Measurements from ENCODE around the gene LAD1. TPM values are rescaled to one million over a fixed set of nuclear protein-coding genes. Genes with fewer than 3 reads are reported as not detected.
A peak's percentile ranks its signal among the peaks of the same experiment; 100 is the strongest.

The LAD1 gene
- 10 to 100 TPM; 20.1 to 37.6 TPM for total RNA-seq
- 10 to 100 TPM; 11.5 to 12.6 (median 11.8) TPM for polyA plus RNA-seq (ENCODE audit: insufficient read length in 6 of 6)
- long read RNA-seq, donor 1, partial matches to known transcripts = 0 of 3 reads
- long read RNA-seq, donor 1, other reads (novel, unspliced or antisense) = 0 of 3 reads
- long read RNA-seq, donor 2, partial matches to known transcripts = 7 of 9 reads
- long read RNA-seq, donor 2, other reads (novel, unspliced or antisense) = 0 of 9 reads
- long read RNA-seq, donor 3, partial matches to known transcripts = 6 of 7 reads
- long read RNA-seq, donor 3, other reads (novel, unspliced or antisense) = 0 of 7 reads
- long read RNA-seq, donor 4, partial matches to known transcripts = 3 of 4 reads
- long read RNA-seq, donor 4, other reads (novel, unspliced or antisense) = 0 of 4 reads
- long read RNA-seq, donor 5, partial matches to known transcripts = 0 of 2 reads
- long read RNA-seq, donor 5, other reads (novel, unspliced or antisense) = 0 of 2 reads
- long read RNA-seq, donor 6, partial matches to known transcripts = 0 of 2 reads
- long read RNA-seq, donor 6, other reads (novel, unspliced or antisense) = 0 of 2 reads
- long read RNA-seq, donor 7, partial matches to known transcripts = 0 of 1 reads
- long read RNA-seq, donor 7, other reads (novel, unspliced or antisense) = 0 of 1 reads
- long read RNA-seq, donor 8, partial matches to known transcripts = 0 of 1 reads
- long read RNA-seq, donor 8, other reads (novel, unspliced or antisense) = 0 of 1 reads
- long read RNA-seq, donor 9 = 0 reads
- long read RNA-seq, donor 10, transcript LAD1-202 (10 exons, 2,906 nt) = major isoform, 14 of 22 reads
- long read RNA-seq, donor 10, partial matches to known transcripts = 7 of 22 reads
- long read RNA-seq, donor 10, other reads (novel, unspliced or antisense) = 1 of 22 reads
- long read RNA-seq, donor 11 = 0 reads
- long read RNA-seq, donor 12, partial matches to known transcripts = 0 of 2 reads
- long read RNA-seq, donor 12, other reads (novel, unspliced or antisense) = 0 of 2 reads

DNA sequence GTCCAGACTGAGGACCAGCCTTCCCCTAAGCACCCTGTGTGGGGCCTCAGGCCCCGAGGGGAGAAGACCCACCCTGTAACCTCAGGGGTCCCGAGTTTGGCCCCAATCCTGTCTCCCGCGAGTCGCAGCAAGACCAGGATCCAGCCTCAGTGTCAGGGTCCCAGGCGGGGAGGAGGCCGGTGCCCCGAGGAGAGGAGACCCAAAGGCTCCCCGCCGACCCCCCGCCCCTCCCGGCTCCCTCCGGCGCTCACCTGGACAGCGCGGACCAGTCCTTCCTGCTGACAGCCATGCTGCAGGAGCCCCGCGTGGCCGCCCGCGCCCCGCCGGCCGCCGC, at the start of gene LAD1:
Gene LAD1 (minus strand): TSS at position 307 of the 334 bp plus-strand sequence. CDS start 18 bp downstream, at position 289.
- no peaks in the 10 kb centered on the region for H3K9me3 ChIP-seq
- peak within 1 kb of the TSS; percentile 17 to 42 for H3K4me3 ChIP-seq
- peaks cover 17 to 44% of the 10 kb centered on the region in 2 donors for H3K27me3 ChIP-seq
- intact Hi-C loops (cut with DNase I) = no loop called here
- ATAC-seq (no peak), DNase-seq (no peak)
- H3K4me1 ChIP-seq = peaks cover 0 to 7% of the 10 kb centered on the region in 2 donors
- H3K36me3 ChIP-seq = no peaks in the 10 kb centered on the region
- TF ChIP-seq, protein P1, sequence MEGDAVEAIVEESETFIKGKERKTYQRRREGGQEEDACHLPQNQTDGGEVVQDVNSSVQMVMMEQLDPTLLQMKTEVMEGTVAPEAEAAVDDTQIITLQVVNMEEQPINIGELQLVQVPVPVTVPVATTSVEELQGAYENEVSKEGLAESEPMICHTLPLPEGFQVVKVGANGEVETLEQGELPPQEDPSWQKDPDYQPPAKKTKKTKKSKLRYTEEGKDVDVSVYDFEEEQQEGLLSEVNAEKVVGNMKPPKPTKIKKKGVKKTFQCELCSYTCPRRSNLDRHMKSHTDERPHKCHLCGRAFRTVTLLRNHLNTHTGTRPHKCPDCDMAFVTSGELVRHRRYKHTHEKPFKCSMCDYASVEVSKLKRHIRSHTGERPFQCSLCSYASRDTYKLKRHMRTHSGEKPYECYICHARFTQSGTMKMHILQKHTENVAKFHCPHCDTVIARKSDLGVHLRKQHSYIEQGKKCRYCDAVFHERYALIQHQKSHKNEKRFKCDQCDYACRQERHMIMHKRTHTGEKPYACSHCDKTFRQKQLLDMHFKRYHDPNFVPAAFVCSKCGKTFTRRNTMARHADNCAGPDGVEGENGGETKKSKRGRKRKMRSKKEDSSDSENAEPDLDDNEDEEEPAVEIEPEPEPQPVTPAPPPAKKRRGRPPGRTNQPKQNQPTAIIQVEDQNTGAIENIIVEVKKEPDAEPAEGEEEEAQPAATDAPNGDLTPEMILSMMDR (IDR thresholded peaks at IDR 0.05) = no peak
- H3K27ac ChIP-seq = peak within 1 kb of the TSS; percentile 26 to 65

- peak overlapping the region; percentile 33 to 59 for H3K27ac ChIP-seq
- peaks cover 20 to 35% of the 10 kb centered on the region in 2 donors for H3K4me1 ChIP-seq
- ATAC-seq (peak; percentile 94), DNase-seq (peak in 3 of 4 donors; percentile 70 to 92 (median 71))
- intact Hi-C loops (cut with DNase I) = loop anchor here in 1 of 2 donors (5.0 to 10.0 kb wide), 2 partner anchors 34 to 67 kb away; no protein-coding TSS in a partner anchor
- TF ChIP-seq, protein P1 (IDR thresholded peaks at IDR 0.05) = peak; percentile 72 to 79
- no peaks in the 10 kb centered on the region for H3K36me3 ChIP-seq
- no peaks in the 10 kb centered on the region for H3K9me3 ChIP-seq
- H3K4me3 ChIP-seq = no peak overlapping the region
- H3K27me3 ChIP-seq = no peaks in the 10 kb centered on the region
Observed at GRCh38 chr1:201447903-201448871, 49.1 kb upstream of the LAD1 start.

DNA sequence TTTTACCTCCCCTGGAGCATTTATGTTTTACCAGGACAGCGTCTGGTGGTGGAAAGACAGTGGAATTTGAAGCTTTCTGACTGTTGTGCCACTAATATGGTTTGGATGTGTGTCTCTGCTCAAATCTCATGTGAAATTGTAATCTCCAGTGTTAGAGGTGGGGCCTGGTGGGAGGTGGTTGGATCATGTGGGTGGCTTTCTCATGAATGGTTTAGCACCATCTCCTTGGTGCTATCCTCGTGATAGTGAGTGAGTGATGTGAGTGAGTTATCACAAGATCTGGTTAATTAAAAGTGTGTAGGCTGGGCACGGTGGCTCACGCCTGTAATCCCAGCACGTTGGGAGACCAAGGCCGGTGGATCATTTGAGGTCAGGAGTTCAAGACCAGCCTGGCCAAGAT, 46.2 kb upstream of the LAD1 start:
- peaks cover 9 to 21% of the 10 kb centered on the region in 2 donors for H3K4me1 ChIP-seq
- H3K27me3 ChIP-seq = no peaks in the 10 kb centered on the region
- H3K27ac ChIP-seq = no peak overlapping the region
- DNase-seq (no peak), ATAC-seq (no peak)
- intact Hi-C loops (cut with DNase I) = loop anchor here in 1 of 2 donors (5.0 to 10.0 kb wide), 2 partner anchors 37 to 69 kb away; no protein-coding TSS in a partner anchor
- no peaks in the 10 kb centered on the region for H3K36me3 ChIP-seq
- no peak overlapping the region for H3K4me3 ChIP-seq
- TF ChIP-seq, protein P1 (IDR thresholded peaks at IDR 0.05) = no peak
- no peaks in the 10 kb centered on the region for H3K9me3 ChIP-seq

GRCh38 chr1:201444792-201445191, 45.7 kb upstream of the LAD1 start:
- intact Hi-C loops (cut with DNase I) = loop anchor here in 1 of 2 donors (5.0 to 10.0 kb wide), 2 partner anchors 38 to 70 kb away; no protein-coding TSS in a partner anchor
- no peak for DNase-seq
- H3K9me3 ChIP-seq = no peaks in the 10 kb centered on the region

More at GRCh38 chr1:201444792-201445191, 45.7 kb upstream of the LAD1 start:
- H3K4me1 ChIP-seq = peaks cover 9 to 16% of the 10 kb centered on the region in 2 donors
- no peak overlapping the region for H3K27ac ChIP-seq
- H3K36me3 ChIP-seq = no peaks in the 10 kb centered on the region
- H3K4me3 ChIP-seq = no peak overlapping the region
- no peak for ATAC-seq
- TF ChIP-seq, protein P1 (IDR thresholded peaks at IDR 0.05) = no peak
- no peaks in the 10 kb centered on the region for H3K27me3 ChIP-seq

Measured in left lung (tissue), 14 donors.